ENCODE results near the gene FLRT2. TPM values are rescaled to one million over a fixed set of nuclear protein-coding genes. Genes with fewer than 3 reads are reported as not detected.

FLRT2 gene
- total RNA-seq, 5 donors from 2014 or later (not counting 1 experiment from before 2014, with no cell fraction given), result 0.03 to 0.35 (median 0.06) TPM; not detected in 2

- Histone ChIP-seq H3K36me3 (ENCODE audit: control insufficient read depth in 2 of 2, extremely low read depth in 1 of 2, insufficient read depth in 1 of 2, low read length in 1 of 2) (no peaks in the 10 kb centered on the region), H3K4me3 (ENCODE audit: control insufficient read depth in 1 of 2, extremely low read depth in 1 of 2, low read length in 1 of 2) (no peak overlapping the region), H3K4me1 (ENCODE audit: control insufficient read depth in 1 of 2, extremely low read depth in 1 of 2, insufficient read depth in 2 of 2, low read length in 2 of 2) (no peaks in the 10 kb centered on the region), H3K27ac (ENCODE audit: low read length) (no peak overlapping the region), H3K27me3 (replicated peaks in 1 of 2; ENCODE audit: control insufficient read depth in 2 of 2, extremely low read depth in 1 of 2, insufficient read depth in 2 of 2, low read length in 1 of 2) (peaks cover 12 to 46% of the 10 kb centered on the region in 2 experiments), H3K9me3 (no peaks in the 10 kb centered on the region)
- H3K4me3 Mint-ChIP-seq, result no peak overlapping the region
- ChIA-PET POLR2A (no interaction called here), CTCF (no interaction called here)
- WGBS (ENCODE audit: insufficient coverage), result 69% methylated on average over 11 of the region's 29 CpGs
- H3K4me1 Mint-ChIP-seq, result peaks cover 7 to 12% (median 9%) of the 10 kb centered on the region in 3 donors
- H3K27me3 Mint-ChIP-seq, result peaks cover 60 to 62% of the 10 kb centered on the region in 2 donors
- H3K36me3 Mint-ChIP-seq, result no peaks in the 10 kb centered on the region
- ATAC-seq (replicated peaks in 1 of 4) (no peak), DNase-seq (no peak)
- H3K27ac Mint-ChIP-seq, result no peak overlapping the region
- no peaks in the 10 kb centered on the region for H3K9me3 Mint-ChIP-seq
Observed at GRCh38 chr14:85528897-85529631, 880 bp upstream of the FLRT2 start.

- DNase-seq (no peak), ATAC-seq (replicated peaks in 1 of 4) (no peak)
- Histone ChIP-seq H3K4me3 (ENCODE audit: control insufficient read depth in 1 of 2, extremely low read depth in 1 of 2, low read length in 1 of 2) (no peak overlapping the region), H3K9me3 (no peaks in the 10 kb centered on the region), H3K36me3 (ENCODE audit: control insufficient read depth in 2 of 2, extremely low read depth in 1 of 2, insufficient read depth in 1 of 2, low read length in 1 of 2) (no peaks in the 10 kb centered on the region), H3K27me3 (replicated peaks in 1 of 2; ENCODE audit: control insufficient read depth in 2 of 2, extremely low read depth in 1 of 2, insufficient read depth in 2 of 2, low read length in 1 of 2) (peaks cover 23 to 50% of the 10 kb centered on the region in 2 experiments), H3K27ac (ENCODE audit: low read length) (no peak overlapping the region), H3K4me1 (ENCODE audit: control insufficient read depth in 1 of 2, extremely low read depth in 1 of 2, insufficient read depth in 2 of 2, low read length in 2 of 2) (no peaks in the 10 kb centered on the region)
- Mint-ChIP-seq H3K27ac (no peak overlapping the region), H3K36me3 (no peaks in the 10 kb centered on the region), H3K4me3 (no peak overlapping the region), H3K4me1 (peaks cover 7 to 12% (median 9%) of the 10 kb centered on the region in 3 donors), H3K9me3 (no peaks in the 10 kb centered on the region), H3K27me3 (peaks cover 73 to 75% of the 10 kb centered on the region in 2 donors)
- 4% methylated on average over 5 of the region's 7 CpGs for WGBS (ENCODE audit: insufficient coverage)
- ChIA-PET CTCF (no interaction called here), POLR2A (no interaction called here)
Observed at GRCh38 chr14:85530626-85531025, 682 bp downstream of the FLRT2 start.

- Histone ChIP-seq H3K27me3 (replicated peaks in 1 of 2; ENCODE audit: control insufficient read depth in 2 of 2, extremely low read depth in 1 of 2, insufficient read depth in 2 of 2, low read length in 1 of 2) (peaks cover 23 to 50% of the 10 kb centered on the region in 2 experiments), H3K4me3 (ENCODE audit: control insufficient read depth in 1 of 2, extremely low read depth in 1 of 2, low read length in 1 of 2) (no peak overlapping the region), H3K9me3 (no peaks in the 10 kb centered on the region), H3K36me3 (ENCODE audit: control insufficient read depth in 2 of 2, extremely low read depth in 1 of 2, insufficient read depth in 1 of 2, low read length in 1 of 2) (no peaks in the 10 kb centered on the region), H3K4me1 (ENCODE audit: control insufficient read depth in 1 of 2, extremely low read depth in 1 of 2, insufficient read depth in 2 of 2, low read length in 2 of 2) (no peaks in the 10 kb centered on the region), H3K27ac (ENCODE audit: low read length) (no peak overlapping the region)
- ATAC-seq (replicated peaks in 1 of 4), result no peak
- H3K4me3 Mint-ChIP-seq, result no peak overlapping the region
- DNase-seq, result no peak
- CTCF ChIA-PET, result no interaction called here
- H3K9me3 Mint-ChIP-seq, result no peaks in the 10 kb centered on the region
- WGBS (ENCODE audit: insufficient coverage), result 7% methylated on average over 29 of the region's 29 CpGs
- no peaks in the 10 kb centered on the region for H3K36me3 Mint-ChIP-seq
- H3K27ac Mint-ChIP-seq, result no peak overlapping the region
- POLR2A ChIA-PET, result no interaction called here
- H3K27me3 Mint-ChIP-seq, result peaks cover 68 to 73% of the 10 kb centered on the region in 2 donors
- H3K4me1 Mint-ChIP-seq, result peaks cover 7 to 12% (median 9%) of the 10 kb centered on the region in 3 donors
Observed at GRCh38 chr14:85531141-85531586, 1.2 kb downstream of the FLRT2 start.

GRCh38 chr14:85531587-85532373 lies 1.8 kb downstream of the FLRT2 start:
- ATAC-seq (replicated peaks in 1 of 4) (no peak), DNase-seq (no peak)
- Histone ChIP-seq H3K4me1 (ENCODE audit: control insufficient read depth in 1 of 2, extremely low read depth in 1 of 2, insufficient read depth in 2 of 2, low read length in 2 of 2) (no peaks in the 10 kb centered on the region), H3K9me3 (no peaks in the 10 kb centered on the region), H3K36me3 (ENCODE audit: control insufficient read depth in 2 of 2, extremely low read depth in 1 of 2, insufficient read depth in 1 of 2, low read length in 1 of 2) (no peaks in the 10 kb centered on the region), H3K4me3 (ENCODE audit: control insufficient read depth in 1 of 2, extremely low read depth in 1 of 2, low read length in 1 of 2) (peak overlapping the region in 1 of 2 donors; percentile 5), H3K27me3 (replicated peaks in 1 of 2; ENCODE audit: control insufficient read depth in 2 of 2, extremely low read depth in 1 of 2, insufficient read depth in 2 of 2, low read length in 1 of 2) (peaks cover 23 to 50% of the 10 kb centered on the region in 2 experiments), H3K27ac (ENCODE audit: low read length) (no peak overlapping the region)
- no peak overlapping the region for H3K4me3 Mint-ChIP-seq
- ChIA-PET POLR2A (no interaction called here), CTCF (no interaction called here)
- peak overlapping the region in 1 of 2 donors; percentile 23 for H3K27ac Mint-ChIP-seq
- H3K4me1 Mint-ChIP-seq, result peaks cover 7 to 12% (median 9%) of the 10 kb centered on the region in 3 donors
- no peaks in the 10 kb centered on the region for H3K36me3 Mint-ChIP-seq
- peaks cover 0 to 1% (median 0%) of the 10 kb centered on the region in 3 donors for H3K9me3 Mint-ChIP-seq
- H3K27me3 Mint-ChIP-seq, result peaks cover 67 to 73% of the 10 kb centered on the region in 2 donors
- 5% methylated on average over 56 of the region's 61 CpGs for WGBS (ENCODE audit: insufficient coverage)

DNA sequence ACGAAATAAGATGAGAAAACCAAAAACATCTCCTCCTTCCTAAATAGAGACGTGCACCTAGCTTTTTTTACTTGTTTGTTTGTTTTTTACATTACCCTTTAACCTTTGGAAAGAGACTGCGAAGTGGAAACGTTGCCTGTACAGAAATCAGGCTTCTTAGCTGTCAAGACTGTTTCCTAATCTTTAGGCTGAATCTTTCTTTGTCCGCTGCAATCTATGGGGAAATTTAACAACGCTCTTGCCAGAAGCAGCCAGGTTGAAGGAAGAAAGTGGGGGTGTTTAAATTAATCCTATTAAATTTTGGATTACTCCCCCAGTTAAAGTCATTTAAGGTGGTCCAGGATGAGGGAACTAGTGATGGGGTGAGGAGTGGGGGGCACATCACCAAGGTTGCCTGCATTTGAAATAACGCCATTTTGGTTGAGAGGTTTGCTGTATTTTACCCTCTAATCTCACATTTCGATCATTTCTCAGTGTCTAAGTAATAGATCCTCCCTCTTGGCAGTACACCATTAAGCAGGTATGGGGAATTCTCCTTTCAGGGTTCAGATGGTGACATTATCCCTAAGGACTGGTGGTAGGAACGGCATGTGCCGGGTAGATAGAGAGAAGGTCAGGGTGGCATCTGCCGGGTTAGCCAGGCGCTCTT lies 2.6 kb downstream of the FLRT2 start:
- Histone ChIP-seq H3K27me3 (replicated peaks in 1 of 2; ENCODE audit: control insufficient read depth in 2 of 2, extremely low read depth in 1 of 2, insufficient read depth in 2 of 2, low read length in 1 of 2) (peaks cover 23 to 50% of the 10 kb centered on the region in 2 experiments), H3K4me1 (ENCODE audit: control insufficient read depth in 1 of 2, extremely low read depth in 1 of 2, insufficient read depth in 2 of 2, low read length in 2 of 2) (no peaks in the 10 kb centered on the region), H3K4me3 (ENCODE audit: control insufficient read depth in 1 of 2, extremely low read depth in 1 of 2, low read length in 1 of 2) (no peak overlapping the region), H3K9me3 (no peaks in the 10 kb centered on the region), H3K27ac (ENCODE audit: low read length) (no peak overlapping the region), H3K36me3 (ENCODE audit: control insufficient read depth in 2 of 2, extremely low read depth in 1 of 2, insufficient read depth in 1 of 2, low read length in 1 of 2) (no peaks in the 10 kb centered on the region)
- no peaks in the 10 kb centered on the region for H3K36me3 Mint-ChIP-seq
- peaks cover 0 to 4% (median 0%) of the 10 kb centered on the region in 3 donors for H3K9me3 Mint-ChIP-seq
- peaks cover 64 to 69% of the 10 kb centered on the region in 2 donors for H3K27me3 Mint-ChIP-seq
- H3K4me3 Mint-ChIP-seq, result no peak overlapping the region
- ChIA-PET CTCF (no interaction called here), POLR2A (no interaction called here)
- 0% methylated on average over 5 of the region's 12 CpGs for WGBS (ENCODE audit: insufficient coverage)
- no peak for DNase-seq
- ATAC-seq (replicated peaks in 1 of 4), result no peak
- peaks cover 7 to 12% (median 9%) of the 10 kb centered on the region in 3 donors for H3K4me1 Mint-ChIP-seq
- peak overlapping the region in 1 of 2 donors; percentile 23 for H3K27ac Mint-ChIP-seq
